Astrocyte of the cerebellum (primary cell): Measurements from ENCODE around the gene WDR59.

Experiments
- DNase-seq: peaks from one replicate; pipeline ENCODE4 v3.0.0-alpha.2; 2011; ENCODE audit warnings: low read depth
- H3K4me3 ChIP-seq: 2 replicates; pipeline ENCODE4 v1.5.1; 2011; ENCODE audit warnings: mild to moderate bottlenecking, low read depth, low read length, moderate library complexity
- CTCF ChIP-seq: IDR thresholded peaks from 2 replicates; pipeline ENCODE4 v1.5.1; 2012; ENCODE audit warnings: low read length, low read depth, moderate library complexity, mild to moderate bottlenecking; ENCODE audit errors: missing control alignments
- in situ Hi-C: cut with HindIII; loops from 2 replicates; pipeline ENCODE4 v1.10.0; 2017; ENCODE audit warnings: low sequenced_read_pairs

Gene WDR59

GRCh38 chr16:75010427-75010826 lies 25.5 kb upstream of the WDR59 start:
- H3K4me3 ChIP-seq: no peak overlapping the region
- no peak for TF ChIP-seq CTCF
- in situ Hi-C loops: no loop called here
- DNase-seq: no peak

- TF ChIP-seq CTCF: no peak
- DNase-seq: no peak
- in situ Hi-C loops: loop anchor here (5.0 kb wide), 1 partner anchor 100 kb away; no protein-coding TSS in a partner anchor
- H3K4me3 ChIP-seq: no peak overlapping the region
Observed at GRCh38 chr16:75007443-75007842, 22.5 kb upstream of the WDR59 start.

- no peak for TF ChIP-seq CTCF
- in situ Hi-C loops: loop anchor here (5.0 kb wide), 1 partner anchor 102 kb away; no protein-coding TSS in a partner anchor
- no peak overlapping the region for H3K4me3 ChIP-seq
- DNase-seq: no peak
Observed at GRCh38 chr16:75005697-75006096, 20.8 kb upstream of the WDR59 start.

- no peak for TF ChIP-seq CTCF
- DNase-seq: no peak
- no peak overlapping the region for H3K4me3 ChIP-seq
- in situ Hi-C loops: no loop called here
Observed at GRCh38 chr16:75004460-75004859, 19.5 kb upstream of the WDR59 start.

GRCh38 chr16:75003931-75004330 lies 19.0 kb upstream of the WDR59 start:
- in situ Hi-C loops: no loop called here
- no peak for TF ChIP-seq CTCF
- DNase-seq: no peak
- no peak overlapping the region for H3K4me3 ChIP-seq

GRCh38 chr16:75002474-75002873 lies 17.6 kb upstream of the WDR59 start:
- no peak for TF ChIP-seq CTCF
- H3K4me3 ChIP-seq: no peak overlapping the region
- DNase-seq: no peak
- in situ Hi-C loops: no loop called here
